IPS-11a (cell line): Measurements from ENCODE around the gene CIBAR2.
"Not testable (repeated sequence)": the region's sequence is repeated elsewhere in the genome, so short reads cannot be mapped to it uniquely, and the experiment has no call there.

Experiments
- H3K4me3 ChIP-seq: one replicate; pipeline ENCODE4 v1.5.1; 2013; ENCODE audit warnings: low read depth, low read length, control low read depth

Gene CIBAR2

GRCh38 chr16:85064186-85064585 is 48.1 kb downstream of the CIBAR2 start:
- no peak overlapping the region for H3K4me3 ChIP-seq

DNA sequence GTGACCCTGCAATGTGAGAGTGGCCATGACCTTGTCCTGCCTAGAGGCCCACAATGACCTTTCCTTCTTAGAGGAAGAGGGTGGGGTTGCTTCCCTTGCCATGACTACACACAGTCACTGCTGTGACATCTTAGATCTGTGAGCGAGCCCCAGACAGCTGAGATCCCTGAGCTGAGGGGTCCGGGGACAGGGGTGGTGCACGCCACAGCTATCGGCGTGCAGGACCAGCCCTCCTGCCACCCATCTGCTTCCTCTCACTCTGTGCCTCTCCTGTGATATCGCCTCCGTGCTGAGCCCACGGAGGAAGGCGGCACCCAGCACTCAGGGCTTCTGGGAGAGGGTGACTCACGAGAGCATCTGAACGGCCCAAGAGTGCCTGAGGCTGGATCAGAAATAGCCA is 49.4 kb downstream of the CIBAR2 start:
- H3K4me3 ChIP-seq: no peak overlapping the region

- H3K4me3 ChIP-seq: no peak overlapping the region
These were observed 49.9 kb downstream of the CIBAR2 start for GRCh38 chr16:85062323-85062722.

DNA sequence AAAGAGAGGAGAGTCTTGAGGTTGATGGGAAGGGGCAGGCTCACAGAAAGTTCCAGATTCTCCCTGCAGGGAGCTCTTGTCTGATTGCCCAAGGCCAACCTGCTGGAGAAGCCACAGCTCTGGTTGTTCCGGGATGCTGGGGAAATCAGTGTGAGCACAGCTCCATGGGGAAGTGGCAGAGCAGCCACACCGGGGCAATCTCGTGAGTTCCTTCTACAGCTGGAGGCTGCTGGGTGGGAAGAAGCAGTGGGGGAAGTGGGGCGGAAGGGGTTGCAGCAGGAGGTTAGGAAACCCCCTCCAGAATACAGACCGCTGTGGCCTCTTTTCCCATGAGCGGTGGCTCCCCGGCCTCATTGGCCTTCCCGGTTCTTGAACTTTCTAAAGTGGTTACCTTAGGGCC is 50.7 kb downstream of the CIBAR2 start:
- H3K4me3 ChIP-seq: no peak overlapping the region

GRCh38 chr16:85058909-85059308 is 53.4 kb downstream of the CIBAR2 start:
- H3K4me3 ChIP-seq: no peak overlapping the region

- H3K4me3 ChIP-seq: no peak overlapping the region
These were observed 54.3 kb downstream of the CIBAR2 start for GRCh38 chr16:85057948-85058347.

DNA sequence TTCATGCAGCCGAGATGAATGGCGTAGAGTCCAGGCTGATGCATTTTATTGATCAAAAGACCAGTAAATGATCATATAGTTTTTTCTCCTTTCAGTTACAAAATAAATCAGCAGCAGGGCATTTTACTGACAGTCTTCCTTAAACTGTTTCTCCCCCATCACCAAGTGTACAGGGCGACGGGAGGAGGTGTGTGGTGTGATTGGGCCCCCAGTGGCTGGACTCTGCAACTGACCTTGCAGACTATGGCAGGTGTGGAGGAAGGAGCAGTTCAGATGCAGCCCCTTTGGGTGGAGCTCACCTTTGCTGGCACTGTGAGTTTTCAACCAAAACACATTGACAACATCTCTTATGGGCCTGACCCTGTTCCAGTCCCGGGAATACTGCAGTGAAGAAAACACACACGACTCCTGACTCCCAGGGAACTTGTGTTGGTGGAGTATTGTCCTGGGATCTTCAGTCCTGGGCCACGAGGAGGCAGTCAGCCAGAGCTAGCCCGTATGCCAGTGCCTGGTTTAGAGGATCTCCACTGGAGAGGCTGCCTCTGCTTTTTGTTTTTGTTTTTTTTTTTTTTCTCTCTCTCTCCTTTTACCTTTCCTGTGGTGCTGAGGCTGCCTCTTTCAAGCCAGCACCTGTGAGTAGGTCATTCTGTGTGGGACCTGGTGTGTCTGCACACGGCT is 54.9 kb downstream of the CIBAR2 start:
- H3K4me3 ChIP-seq: no peak overlapping the region

DNA sequence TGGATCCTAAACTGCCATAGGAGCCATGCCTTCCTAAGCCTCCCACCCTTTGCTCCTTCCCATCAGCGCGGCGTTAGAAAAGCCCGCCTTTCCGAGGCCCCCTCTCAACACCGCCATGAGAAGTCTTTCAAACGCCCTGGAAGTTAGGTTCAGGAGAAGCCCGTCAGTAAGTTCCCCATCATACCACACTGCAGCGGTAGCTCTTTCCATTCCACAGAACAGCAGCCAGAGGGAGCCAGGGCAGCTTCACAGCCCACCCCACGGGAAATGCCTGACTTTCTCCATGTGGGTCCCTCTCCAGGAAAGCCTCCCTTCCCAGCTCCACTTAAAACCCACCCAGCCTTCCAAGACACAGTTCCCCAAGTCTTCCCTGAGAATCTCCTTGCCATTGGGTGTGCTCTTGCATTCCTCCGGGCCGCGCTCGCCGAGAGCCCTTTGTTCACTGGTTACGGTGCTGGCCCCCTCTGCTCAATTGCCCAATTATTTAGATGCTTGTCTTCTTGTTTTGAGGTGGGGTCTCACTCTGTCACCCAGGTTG is 56.0 kb downstream of the CIBAR2 start:
- no peak overlapping the region for H3K4me3 ChIP-seq

DNA sequence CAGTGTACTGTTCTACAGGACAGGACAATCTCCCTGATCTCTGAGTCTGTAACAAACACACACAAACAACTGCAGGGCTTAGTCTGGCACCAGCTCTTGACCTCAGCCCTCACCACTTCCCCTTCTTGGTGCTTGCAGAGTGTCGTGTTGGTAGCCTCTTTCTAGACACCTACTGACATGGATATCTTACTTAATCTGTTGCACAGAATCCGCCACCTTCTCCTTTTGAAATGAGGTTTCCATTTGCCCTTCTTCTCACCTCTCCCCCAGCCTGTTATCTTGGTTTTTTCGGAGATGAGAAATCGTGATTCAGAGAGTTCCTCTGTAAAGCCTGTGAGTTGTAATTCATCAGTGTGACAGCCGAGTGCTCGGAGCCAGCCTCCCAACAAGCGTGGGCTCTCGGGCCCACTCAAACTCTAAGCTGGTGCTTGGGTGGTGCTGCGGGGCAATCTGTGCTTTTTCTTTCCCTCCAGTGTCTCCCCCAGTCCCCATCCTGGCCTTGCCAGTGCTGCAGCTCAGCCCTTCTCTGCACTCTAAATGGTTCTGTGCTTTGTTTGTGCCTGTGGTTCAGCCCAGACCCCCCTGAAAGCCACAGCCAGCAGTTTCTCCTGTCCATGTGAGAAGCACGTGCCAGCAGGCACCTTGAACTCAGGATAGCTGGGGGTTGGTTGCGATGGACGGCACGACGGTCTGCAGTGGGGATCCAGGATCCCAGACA is 56.6 kb downstream of the CIBAR2 start:
- no peak overlapping the region for H3K4me3 ChIP-seq

DNA sequence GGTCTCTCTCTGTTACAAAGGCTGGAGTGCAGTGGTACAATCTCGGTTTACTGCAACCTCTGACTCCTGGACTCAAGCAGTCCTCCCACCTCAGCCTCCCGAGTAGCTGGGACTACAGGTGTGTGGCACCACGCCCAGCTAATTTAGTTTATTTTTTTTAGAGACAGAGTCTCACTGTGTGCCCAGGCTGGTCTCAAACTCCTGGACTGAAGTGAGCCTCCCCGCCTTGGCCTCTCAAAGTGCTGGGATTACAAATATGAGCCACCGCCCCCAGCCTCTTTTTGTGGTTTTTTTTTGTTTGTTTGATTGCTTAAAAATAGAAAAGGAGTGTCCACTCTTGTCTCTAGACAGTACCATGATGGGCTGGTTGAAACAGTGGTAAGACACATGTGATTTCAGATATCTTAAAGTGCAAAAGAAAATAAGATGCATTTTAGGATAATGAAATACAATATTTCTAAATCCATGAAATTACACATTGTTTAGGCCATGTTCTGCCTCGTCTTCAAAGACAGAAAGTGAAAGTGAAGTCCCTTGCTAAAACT is 57.3 kb downstream of the CIBAR2 start:
- no peak overlapping the region for H3K4me3 ChIP-seq

DNA sequence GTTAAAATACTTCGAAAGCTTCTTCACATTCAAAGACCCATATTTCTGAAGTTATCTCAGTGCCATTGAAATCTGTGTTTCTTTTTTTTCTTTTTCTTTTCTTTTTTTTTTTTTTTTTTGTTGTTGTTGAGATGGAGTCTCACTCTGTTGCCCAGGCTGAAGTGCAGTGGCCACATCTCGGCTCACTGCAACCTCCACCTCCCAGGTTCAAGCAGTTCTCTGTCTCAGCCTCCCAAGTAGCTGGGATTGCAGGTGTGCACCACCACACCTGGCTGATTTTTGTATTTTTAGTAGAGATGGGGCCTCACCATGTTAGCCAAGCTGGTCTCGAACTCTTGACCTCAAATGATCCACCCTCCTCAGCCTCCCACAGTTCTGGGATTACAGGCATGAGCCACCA is 58.0 kb downstream of the CIBAR2 start:
- not testable (repeated sequence) for H3K4me3 ChIP-seq

GRCh38 chr16:85052536-85052935 is 59.7 kb downstream of the CIBAR2 start:
- no peak overlapping the region for H3K4me3 ChIP-seq

GRCh38 chr16:85051683-85052082 is 60.6 kb downstream of the CIBAR2 start:
- H3K4me3 ChIP-seq: no peak overlapping the region

GRCh38 chr16:85051067-85051581 is 61.1 kb downstream of the CIBAR2 start:
- no peak overlapping the region for H3K4me3 ChIP-seq

DNA sequence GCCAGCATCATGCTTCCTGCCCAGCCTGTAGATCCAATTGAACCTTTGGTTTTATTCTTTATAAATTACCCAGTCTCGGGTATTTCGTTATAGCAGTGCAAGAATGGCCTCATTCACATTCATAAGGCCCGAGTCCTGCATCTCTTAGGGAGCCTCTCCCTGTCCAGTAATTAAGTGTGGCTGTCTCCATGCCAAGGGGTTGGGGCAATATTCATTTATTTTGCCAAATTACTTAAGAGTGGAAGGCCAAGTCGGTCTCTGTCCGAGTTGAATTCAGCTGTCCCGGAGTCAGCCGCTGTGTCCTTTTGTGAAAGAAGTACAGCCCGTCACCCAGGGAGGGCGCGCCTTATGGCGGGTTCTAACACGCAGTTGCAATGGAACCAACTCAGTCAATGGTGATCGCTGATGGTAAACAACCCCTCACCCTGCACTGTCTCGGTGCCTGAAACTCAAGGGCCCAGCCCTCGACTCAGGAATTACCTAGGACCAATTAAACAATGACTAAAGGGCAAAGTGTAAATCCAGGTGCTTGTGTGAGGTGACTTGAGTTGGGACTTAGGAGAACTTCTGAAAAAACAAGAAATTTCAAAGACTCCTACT is 62.5 kb downstream of the CIBAR2 start:
- H3K4me3 ChIP-seq: no peak overlapping the region

- H3K4me3 ChIP-seq: no peak overlapping the region
These were observed 63.2 kb downstream of the CIBAR2 start for GRCh38 chr16:85048921-85049562.
